ENCODE data around the gene KCNJ10.
"Not testable (repeated sequence)": the region's sequence is repeated elsewhere in the genome, so short reads cannot be mapped to it uniquely, and the experiment has no call there.

Gene KCNJ10

GRCh38 chr1:160066829-160067745 lies 2.9 kb downstream of the KCNJ10 start:
- DNase-seq (ENCODE audit: low read depth): no peak
- no peak overlapping the region for H3K4me3 ChIP-seq (ENCODE audit: low read depth, low read length)

DNA sequence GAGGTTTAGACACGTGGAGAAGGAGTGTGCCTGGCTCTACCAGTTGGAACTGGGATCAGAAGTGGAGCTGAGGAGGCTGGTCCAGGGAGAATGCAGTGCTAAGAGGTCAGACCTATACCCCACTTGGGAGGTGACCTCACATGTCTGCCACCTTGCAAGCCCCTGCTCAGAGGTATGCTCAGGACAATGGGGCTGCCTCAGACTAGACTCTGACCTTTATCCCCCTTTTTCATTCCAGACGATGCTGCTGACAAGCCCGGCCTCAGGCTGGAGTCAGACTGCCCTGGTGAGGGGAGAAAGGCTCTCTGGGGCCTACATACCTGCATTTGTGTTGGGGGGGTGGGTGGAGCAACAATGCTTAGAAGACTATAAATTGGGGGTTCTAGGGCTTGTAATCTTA lies 5.2 kb downstream of the KCNJ10 start:
- H3K4me3 ChIP-seq (ENCODE audit: low read depth, low read length): no peak overlapping the region
- DNase-seq (ENCODE audit: low read depth): no peak

- no peak overlapping the region for H3K4me3 ChIP-seq (ENCODE audit: low read depth, low read length)
- no peak for DNase-seq (ENCODE audit: low read depth)
These were observed 5.8 kb downstream of the KCNJ10 start for GRCh38 chr1:160064164-160064563.

DNA sequence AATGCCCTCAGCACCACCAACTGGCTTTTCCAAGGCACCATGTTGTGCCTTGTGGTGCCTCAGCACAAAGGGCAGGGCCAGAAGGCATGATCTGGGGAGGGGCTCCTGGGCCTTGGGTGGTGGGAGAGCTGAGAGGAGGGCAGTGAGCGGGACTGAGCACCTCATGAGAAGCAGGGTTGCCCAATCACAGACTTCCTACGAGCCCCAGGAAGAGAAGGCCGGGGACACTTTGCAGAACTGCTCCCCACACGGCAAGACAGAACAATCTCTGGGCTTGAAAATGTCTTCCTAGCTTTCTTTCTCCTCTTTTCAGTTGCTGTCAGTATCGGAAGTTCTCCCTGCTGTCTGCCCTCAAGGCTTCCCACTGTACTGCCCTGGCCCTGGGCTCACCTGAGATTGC lies 6.8 kb downstream of the KCNJ10 start:
- no peak for DNase-seq (ENCODE audit: low read depth)
- no peak overlapping the region for H3K4me3 ChIP-seq (ENCODE audit: low read depth, low read length)

- no peak overlapping the region for H3K4me3 ChIP-seq (ENCODE audit: low read depth, low read length)
- DNase-seq (ENCODE audit: low read depth): no peak
These were observed 7.8 kb downstream of the KCNJ10 start for GRCh38 chr1:160062230-160062532.

GRCh38 chr1:160061369-160062229 lies 8.4 kb downstream of the KCNJ10 start:
- no peak overlapping the region for H3K4me3 ChIP-seq (ENCODE audit: low read depth, low read length)
- no peak for DNase-seq (ENCODE audit: low read depth)

DNA sequence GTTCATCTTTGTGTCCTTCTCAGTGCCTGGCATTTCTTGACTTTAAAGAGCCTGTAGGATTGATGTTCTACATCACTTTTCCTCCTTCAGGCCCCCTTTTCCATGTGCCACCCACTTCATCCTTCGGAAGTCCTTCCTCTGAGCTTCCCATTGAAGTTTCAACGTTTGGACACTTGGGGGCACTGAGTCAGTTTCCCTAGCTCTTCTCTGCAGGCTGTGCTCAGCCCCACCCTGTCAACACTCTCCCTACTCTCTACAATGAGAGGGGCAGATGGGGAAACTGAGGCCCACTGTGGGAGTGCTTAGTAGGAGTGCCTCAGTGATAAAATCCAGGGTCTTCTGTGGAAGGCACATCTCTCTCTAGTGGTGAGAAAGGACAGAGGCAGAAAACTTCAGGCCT lies 11.9 kb downstream of the KCNJ10 start:
- DNase-seq (ENCODE audit: low read depth): no peak
- H3K4me3 ChIP-seq (ENCODE audit: low read depth, low read length): no peak overlapping the region

DNA sequence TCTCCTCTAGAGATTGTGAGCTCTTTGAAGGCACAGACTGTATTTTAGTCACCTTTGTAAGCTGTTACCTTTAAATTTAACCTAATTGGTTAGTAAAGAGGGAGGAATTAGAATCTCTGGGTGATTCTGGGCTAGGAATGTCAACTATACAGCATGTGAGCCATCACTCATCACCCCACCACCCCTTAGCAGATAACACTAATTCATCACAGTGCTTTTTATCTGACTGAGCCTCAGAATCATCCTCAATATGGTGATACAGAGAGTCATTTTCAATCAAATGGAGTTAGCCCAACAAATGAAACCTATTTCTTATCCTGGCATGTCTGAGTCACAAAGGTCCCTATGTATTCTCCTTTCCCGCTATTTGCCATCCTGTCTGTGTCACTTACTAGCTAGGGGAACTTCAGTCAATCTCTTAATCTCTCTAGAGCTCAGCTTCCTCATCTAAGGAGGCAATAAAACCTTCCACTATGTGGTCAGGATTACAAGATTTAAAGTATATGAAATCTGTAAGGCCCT lies 13.3 kb downstream of the KCNJ10 start:
- no peak for DNase-seq (ENCODE audit: low read depth)
- no peak overlapping the region for H3K4me3 ChIP-seq (ENCODE audit: low read depth, low read length)

DNA sequence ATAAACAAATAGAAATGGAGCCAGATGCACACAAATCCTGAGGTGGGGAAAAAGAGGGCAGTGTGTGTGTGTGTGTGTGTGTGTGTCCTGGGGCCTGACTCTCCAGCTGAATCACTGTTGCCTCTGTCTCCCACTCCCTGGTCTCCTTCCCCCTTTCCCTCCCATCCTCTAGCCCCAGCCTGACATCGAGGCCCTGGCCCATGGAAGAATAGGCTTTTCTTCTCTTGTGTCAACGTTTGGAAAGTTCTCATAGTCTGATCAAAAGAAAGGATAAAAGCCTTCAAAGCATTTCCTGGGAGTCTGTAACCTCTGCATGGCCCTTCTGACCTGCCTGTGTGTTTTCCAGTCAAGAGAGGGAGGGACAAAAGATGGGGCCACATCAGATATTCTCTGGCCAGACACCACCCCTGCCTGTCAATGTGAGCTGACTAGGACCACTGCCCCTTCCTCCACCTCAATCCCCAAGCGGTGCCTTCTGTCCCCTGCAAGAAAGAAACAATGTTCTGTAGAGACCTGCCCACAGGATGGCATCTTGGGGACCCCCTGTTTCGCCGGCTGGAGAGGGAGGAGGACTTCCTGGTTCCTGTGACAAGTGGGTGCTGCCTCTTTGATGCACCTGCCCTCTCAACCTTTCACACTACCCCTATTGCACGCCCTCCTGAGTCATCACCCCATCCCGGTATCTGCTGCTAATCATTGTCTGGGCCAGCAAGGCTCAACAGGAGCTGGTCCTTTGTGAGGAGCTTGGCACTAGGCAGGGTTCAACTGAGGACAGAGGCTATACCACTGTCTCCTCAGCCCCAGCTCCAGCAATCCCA lies 16.2 kb downstream of the KCNJ10 start:
- no peak for DNase-seq (ENCODE audit: low read depth)
- no peak overlapping the region for H3K4me3 ChIP-seq (ENCODE audit: low read depth, low read length)

- no peak for DNase-seq (ENCODE audit: low read depth)
- no peak overlapping the region for H3K4me3 ChIP-seq (ENCODE audit: low read depth, low read length)
These were observed 17.0 kb downstream of the KCNJ10 start for GRCh38 chr1:160052936-160053335.

DNA sequence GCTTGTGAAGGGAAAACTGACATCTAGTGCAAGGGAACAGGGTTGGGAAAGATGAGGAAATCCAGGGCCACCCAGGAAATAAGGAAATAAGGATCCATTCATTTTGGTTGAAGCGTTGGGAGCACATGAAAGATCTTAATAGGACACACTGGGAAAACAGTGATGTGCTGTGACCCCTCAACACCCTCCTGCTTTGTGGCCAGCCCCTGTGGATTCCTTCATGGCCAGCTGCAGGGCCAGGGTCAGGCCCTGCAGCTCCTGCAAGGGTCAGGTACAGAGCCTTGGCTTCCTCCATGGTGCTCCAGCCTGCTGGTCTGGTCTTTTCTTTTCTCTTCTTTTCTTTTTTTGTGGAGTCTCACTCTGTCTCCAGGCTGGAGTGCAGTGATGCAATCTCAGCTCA lies 19.3 kb downstream of the KCNJ10 start:
- H3K4me3 ChIP-seq (ENCODE audit: low read depth, low read length): no peak overlapping the region
- no peak for DNase-seq (ENCODE audit: low read depth)

DNA sequence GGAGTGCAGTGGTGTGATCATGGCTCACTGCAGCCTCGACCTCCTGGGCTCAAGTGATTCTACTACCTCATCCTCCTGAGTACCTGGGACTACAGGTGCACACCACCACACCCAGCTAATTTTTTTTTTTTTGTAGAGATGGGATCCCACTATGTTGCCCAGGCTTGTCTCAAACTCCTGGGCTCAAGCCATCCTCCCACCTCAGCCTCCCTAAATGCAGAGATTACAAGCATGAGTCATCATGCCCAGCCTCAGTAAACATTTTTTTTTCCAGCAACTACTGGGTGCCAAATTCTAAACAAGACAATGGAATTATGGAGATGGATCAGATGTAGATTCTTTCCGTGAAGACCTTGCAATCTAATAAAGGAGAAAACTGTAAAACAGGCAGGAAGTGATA lies 19.8 kb downstream of the KCNJ10 start:
- H3K4me3 ChIP-seq (ENCODE audit: low read depth, low read length); DNase-seq (ENCODE audit: low read depth): not testable (repeated sequence)

GRCh38 chr1:160049101-160049500 lies 20.9 kb downstream of the KCNJ10 start:
- H3K4me3 ChIP-seq (ENCODE audit: low read depth, low read length): no peak overlapping the region
- DNase-seq (ENCODE audit: low read depth): no peak

DNA sequence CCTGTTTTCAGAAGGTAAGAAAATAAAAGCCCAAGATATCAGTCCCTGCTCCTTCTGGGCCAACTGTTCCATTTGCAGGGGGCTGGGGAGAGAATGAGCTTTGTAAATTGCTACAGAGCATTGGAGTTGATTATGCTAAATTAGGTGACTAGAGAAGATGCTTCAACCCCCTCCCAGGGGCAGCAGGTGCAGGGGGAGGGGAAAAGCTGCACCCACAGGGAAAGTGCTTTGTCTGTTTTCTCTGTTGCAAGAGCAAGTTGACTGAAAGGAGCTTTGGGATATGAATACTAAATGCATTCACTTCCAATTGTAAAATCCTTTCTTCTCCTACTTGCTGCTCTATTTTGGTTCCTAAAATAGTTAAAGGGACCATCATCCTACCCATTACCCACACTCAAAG lies 21.6 kb downstream of the KCNJ10 start:
- H3K4me3 ChIP-seq (ENCODE audit: low read depth, low read length): no peak overlapping the region
- DNase-seq (ENCODE audit: low read depth): no peak

DNA sequence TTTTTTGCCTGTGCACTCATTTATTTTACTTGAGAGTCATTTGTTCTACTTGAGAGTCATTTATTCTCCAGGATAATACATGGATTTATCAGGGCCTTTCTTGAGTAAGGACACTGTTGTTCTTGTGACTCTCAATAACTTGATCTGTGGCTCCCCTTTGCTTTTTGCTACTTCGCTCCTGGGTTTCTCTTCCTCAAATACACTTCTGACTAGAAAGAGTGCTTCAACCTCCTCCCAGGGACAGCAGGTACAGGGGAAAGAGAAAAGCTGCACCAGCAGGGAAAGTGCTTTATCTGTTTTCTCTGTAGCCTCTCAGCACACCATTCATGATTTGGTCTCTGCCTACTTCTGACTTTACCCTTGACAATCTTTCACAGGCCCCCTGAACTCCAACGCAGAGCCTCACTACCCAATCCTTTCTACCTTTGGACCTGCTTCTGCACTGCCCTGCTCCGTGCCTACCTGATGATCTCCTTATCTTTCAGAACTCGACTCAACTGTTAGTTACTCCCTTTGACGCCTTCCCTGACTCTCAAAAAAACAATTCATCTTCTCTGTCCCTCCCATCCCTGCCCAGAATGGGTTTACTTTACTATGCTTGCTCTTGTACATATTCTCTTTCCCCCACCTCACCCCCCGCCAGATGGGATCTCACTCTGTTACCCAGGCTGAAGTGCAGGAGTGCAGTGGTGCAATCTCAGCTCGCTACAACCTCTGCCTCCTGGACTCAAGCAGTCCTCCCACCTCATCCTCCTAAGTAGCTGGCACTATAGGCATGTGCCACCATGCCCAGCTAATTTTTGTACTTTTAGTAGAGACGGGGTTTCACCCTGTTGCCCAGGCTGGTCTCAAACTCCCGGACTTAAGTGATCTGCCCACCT lies 22.6 kb downstream of the KCNJ10 start:
- no peak overlapping the region for H3K4me3 ChIP-seq (ENCODE audit: low read depth, low read length)
- no peak for DNase-seq (ENCODE audit: low read depth)

GRCh38 chr1:160046494-160047110 lies 23.4 kb downstream of the KCNJ10 start:
- DNase-seq (ENCODE audit: low read depth): peak; percentile 31

DNA sequence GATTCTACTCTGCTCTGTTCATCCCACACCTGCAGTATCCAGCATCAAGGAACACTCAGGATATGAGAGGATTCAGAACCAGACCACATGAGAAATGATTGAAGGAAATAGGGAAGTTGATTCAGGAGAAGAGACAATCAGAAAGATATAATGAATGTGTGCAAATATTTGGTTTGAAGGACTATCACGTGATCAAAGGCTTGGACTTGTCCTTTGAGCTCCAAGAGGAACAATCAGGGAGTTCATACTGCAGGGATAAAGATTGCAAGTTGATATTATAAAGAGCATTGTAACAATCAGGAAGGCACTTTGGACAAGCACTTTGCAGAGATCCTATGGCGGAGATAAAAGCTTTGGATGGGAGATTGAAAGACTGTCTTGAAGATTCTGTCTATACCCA lies 24.3 kb downstream of the KCNJ10 start:
- DNase-seq (ENCODE audit: low read depth): no peak
- H3K4me3 ChIP-seq (ENCODE audit: low read depth, low read length): no peak overlapping the region

More at GRCh38 chr1:160046494-160047110, 23.4 kb downstream of the KCNJ10 start:
- H3K4me3 ChIP-seq (ENCODE audit: low read depth, low read length): no peak overlapping the region

DNA sequence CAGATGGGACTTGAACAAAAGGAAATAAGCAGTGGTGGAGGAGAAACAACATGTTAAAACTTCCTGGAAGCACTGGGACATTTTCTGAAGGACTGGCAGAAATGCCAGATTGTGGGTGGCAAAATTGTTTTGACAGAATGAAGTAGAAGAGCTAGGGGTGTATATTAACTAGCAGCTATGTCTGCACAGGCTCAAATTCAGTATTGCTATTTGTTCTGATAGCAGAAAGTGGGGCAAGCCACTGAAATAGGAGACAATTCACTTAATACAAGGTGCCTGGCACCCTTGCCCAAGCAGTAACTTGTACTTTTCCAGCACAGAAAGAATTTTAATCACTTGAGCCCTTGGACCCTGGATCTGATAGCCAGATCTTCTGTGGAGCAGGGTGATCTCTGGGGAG lies 26.4 kb downstream of the KCNJ10 start:
- no peak for DNase-seq (ENCODE audit: low read depth)
- no peak overlapping the region for H3K4me3 ChIP-seq (ENCODE audit: low read depth, low read length)
